ENCODE measurements around the gene SOX1. TPM values are rescaled to one million over a fixed set of nuclear protein-coding genes. Genes with fewer than 3 reads are reported as not detected.

SOX1 gene
- total and polyA plus RNA-seq, 2 experiments from 2014 or later: 0.11 TPM; not detected in 1

- TF ChIP-seq EZH2phosphoT487 (IDR thresholded peaks at IDR 0.05; ENCODE audit: low read depth, severe bottlenecking, unreplicated experiment) (no peak), EZH2 (IDR thresholded peaks at IDR 0.05; ENCODE audit: borderline replicate concordance) (no peak), CTCF (IDR thresholded peaks at IDR 0.05; ENCODE audit: poor library complexity) (no peak)
- peak; percentile 46 for DNase-seq (ENCODE audit: low spot score)
- H3K4me2 ChIP-seq: no peak overlapping the region
- H3K36me3 ChIP-seq (replicated peaks; ENCODE audit: insufficient read depth, low read depth): no peaks in the 10 kb centered on the region
- H3K27ac ChIP-seq: peak overlapping the region; percentile 59
- H3K79me2 ChIP-seq: no peaks in the 10 kb centered on the region
- H4K20me1 ChIP-seq (ENCODE audit: insufficient read depth, poor library complexity, severe bottlenecking): no peaks in the 10 kb centered on the region
- H3K9me3 ChIP-seq (ENCODE audit: low read depth): no peaks in the 10 kb centered on the region
- H3K4me1 ChIP-seq (ENCODE audit: insufficient read depth): peaks cover 3% of the 10 kb centered on the region
- no peak overlapping the region for H2AFZ ChIP-seq
- H3K4me3 ChIP-seq: no peak overlapping the region
- H3K27me3 ChIP-seq: peaks cover 45% of the 10 kb centered on the region
- 40% methylated on average over 7 of the region's 7 CpGs for WGBS (ENCODE audit: low lambda C conversion rate, missing lambda C conversion rate)
- H3K9me2 ChIP-seq (replicated peaks; ENCODE audit: insufficient read depth): no peaks in the 10 kb centered on the region
Observed at GRCh38 chr13:112113348-112113747, 46.4 kb downstream of the SOX1 start.

GRCh38 chr13:112113851-112114250, 46.9 kb downstream of the SOX1 start:
- no peak overlapping the region for H3K4me3 ChIP-seq

GRCh38 chr13:112114391-112114790, 47.4 kb downstream of the SOX1 start:
- no peak overlapping the region for H3K4me3 ChIP-seq
- H3K36me3 ChIP-seq (replicated peaks; ENCODE audit: insufficient read depth, low read depth): no peaks in the 10 kb centered on the region
- H3K79me2 ChIP-seq: no peaks in the 10 kb centered on the region
- H3K9me2 ChIP-seq (replicated peaks; ENCODE audit: insufficient read depth): no peaks in the 10 kb centered on the region
- DNase-seq (ENCODE audit: low spot score): no peak
- WGBS (ENCODE audit: low lambda C conversion rate, missing lambda C conversion rate): 83% methylated on average over 11 of the region's 11 CpGs
- H3K4me1 ChIP-seq (ENCODE audit: insufficient read depth): peaks cover 3% of the 10 kb centered on the region
- TF ChIP-seq CTCF (IDR thresholded peaks at IDR 0.05; ENCODE audit: poor library complexity) (no peak), EZH2 (IDR thresholded peaks at IDR 0.05; ENCODE audit: borderline replicate concordance) (no peak), EZH2phosphoT487 (IDR thresholded peaks at IDR 0.05; ENCODE audit: low read depth, severe bottlenecking, unreplicated experiment) (no peak)
- no peaks in the 10 kb centered on the region for H4K20me1 ChIP-seq (ENCODE audit: insufficient read depth, poor library complexity, severe bottlenecking)
- no peak overlapping the region for H3K27ac ChIP-seq
- peaks cover 35% of the 10 kb centered on the region for H3K27me3 ChIP-seq
- H3K4me2 ChIP-seq: no peak overlapping the region
- no peak overlapping the region for H2AFZ ChIP-seq
- H3K9me3 ChIP-seq (ENCODE audit: low read depth): no peaks in the 10 kb centered on the region

More at GRCh38 chr13:112113851-112114250, 46.9 kb downstream of the SOX1 start:
- Histone ChIP-seq H3K9me3 (ENCODE audit: low read depth) (no peaks in the 10 kb centered on the region), H3K4me1 (ENCODE audit: insufficient read depth) (peaks cover 3% of the 10 kb centered on the region), H4K20me1 (ENCODE audit: insufficient read depth, poor library complexity, severe bottlenecking) (no peaks in the 10 kb centered on the region), H3K27ac (peak overlapping the region; percentile 23), H3K36me3 (replicated peaks; ENCODE audit: insufficient read depth, low read depth) (no peaks in the 10 kb centered on the region), H3K9me2 (replicated peaks; ENCODE audit: insufficient read depth) (no peaks in the 10 kb centered on the region), H2AFZ (no peak overlapping the region), H3K27me3 (peaks cover 40% of the 10 kb centered on the region), H3K79me2 (no peaks in the 10 kb centered on the region), H3K4me2 (no peak overlapping the region)
- no peak for DNase-seq (ENCODE audit: low spot score)
- WGBS (ENCODE audit: low lambda C conversion rate, missing lambda C conversion rate): 71% methylated on average over 4 of the region's 4 CpGs
- TF ChIP-seq EZH2phosphoT487 (IDR thresholded peaks at IDR 0.05; ENCODE audit: low read depth, severe bottlenecking, unreplicated experiment) (no peak), EZH2 (IDR thresholded peaks at IDR 0.05; ENCODE audit: borderline replicate concordance) (no peak), CTCF (IDR thresholded peaks at IDR 0.05; ENCODE audit: poor library complexity) (no peak)

All from hepatocyte (in vitro differentiated cells).